ENCODE data around the gene EVX2.

The EVX2 gene

DNA sequence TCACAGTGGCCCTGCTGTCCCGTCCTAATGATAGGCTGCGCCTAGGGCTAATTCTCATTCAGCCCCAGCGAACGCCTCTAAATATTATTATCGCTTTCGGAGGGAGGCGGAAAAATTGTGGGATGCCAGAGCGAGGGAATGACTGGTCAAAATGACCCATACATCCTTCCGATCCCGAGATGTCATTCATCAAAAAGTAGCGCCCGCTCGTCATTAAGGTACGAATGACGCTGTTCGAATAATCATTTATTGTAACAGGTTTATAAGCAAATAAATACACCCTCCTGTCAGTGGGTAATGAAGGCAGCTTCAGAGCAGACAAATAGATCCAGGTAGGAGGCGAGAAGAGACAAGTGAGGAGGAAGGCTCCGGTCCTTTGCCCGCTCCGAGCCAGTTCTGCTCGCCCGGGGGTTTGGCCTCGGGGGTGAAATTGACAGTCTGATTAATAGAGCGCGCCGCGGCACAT, at the start of gene EVX2:
EVX2 (minus strand) TSS at position 167 of the 466 bp plus-strand sequence. CDS start 186 bp downstream, outside the sequence.
- DNase-seq: no peak

DNA sequence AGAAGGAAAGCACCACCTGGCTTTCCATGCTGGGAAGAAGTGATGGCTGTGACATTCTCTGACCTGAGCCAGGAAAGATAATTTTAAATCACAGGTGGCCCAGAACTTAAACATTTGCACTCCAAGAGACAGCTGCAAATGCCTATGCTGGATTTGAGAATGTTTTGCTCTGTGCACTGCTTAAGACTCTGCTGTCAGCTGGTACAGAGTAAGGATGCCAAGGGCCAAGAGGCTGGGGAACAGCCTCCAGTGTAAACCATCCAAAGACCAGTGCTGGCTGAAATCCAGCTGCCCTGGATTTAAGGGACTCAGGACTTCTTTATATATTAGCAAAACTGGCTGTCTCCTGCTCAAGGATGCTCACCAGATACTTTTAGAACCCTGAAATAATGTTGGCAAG, 49.6 kb upstream of the EVX2 start:
- DNase-seq: no peak

GRCh38 chr2:176132205-176133171, 48.7 kb upstream of the EVX2 start:
- no peak for DNase-seq

DNA sequence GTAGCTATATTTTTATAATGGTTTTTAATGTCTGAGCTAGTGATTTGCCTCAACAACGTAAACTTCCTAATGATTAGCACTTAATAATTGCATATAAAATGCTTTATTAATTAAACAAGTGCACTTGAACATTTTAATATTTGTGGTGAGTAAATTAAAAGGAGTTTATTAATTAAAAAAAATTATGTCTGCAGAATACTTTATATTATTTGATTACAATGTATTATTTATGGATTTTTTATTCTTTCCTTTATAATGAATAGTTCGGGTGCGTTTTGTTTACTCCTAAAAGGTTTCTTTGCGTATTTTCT, 48.0 kb upstream of the EVX2 start:
- no peak for DNase-seq

DNA sequence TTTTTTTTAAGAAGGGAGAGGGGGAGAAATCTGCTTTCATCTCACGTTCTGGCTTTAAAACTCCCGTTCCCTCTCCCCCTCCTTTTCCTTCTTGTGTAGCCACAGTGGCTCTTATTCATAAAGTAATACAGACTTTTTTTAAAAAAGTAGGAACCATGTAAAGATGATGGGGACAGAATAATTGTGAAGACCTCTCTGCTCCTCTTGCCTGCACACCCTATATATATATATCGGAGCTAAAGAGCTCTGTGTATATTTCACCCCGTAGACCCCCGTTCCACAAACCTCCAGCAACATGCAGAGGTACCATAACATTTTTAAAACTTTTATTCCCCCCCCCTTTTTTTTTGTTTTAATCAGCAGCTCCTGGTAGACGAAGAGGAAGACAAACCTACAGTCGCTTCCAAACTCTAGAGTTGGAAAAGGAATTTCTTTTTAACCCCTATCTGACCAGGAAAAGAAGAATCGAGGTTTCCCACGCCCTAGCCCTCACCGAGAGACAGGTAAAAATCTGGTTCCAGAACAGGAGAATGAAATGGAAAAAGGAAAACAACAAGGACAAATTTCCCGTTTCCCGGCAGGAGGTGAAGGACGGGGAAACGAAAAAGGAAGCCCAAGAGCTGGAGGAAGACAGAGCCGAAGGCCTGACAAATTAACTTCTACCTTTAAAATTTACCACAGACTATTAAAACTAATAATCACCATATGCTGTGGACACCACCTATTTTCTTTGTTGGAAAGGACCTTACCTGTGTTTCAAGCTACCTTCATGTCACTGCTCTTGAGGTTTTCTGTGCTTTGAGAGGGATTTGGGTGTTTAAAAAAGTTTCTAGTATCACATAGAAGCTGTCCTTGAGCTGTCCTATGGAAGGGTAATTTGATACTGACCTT, 47.4 kb upstream of the EVX2 start:
- no peak for DNase-seq

DNA sequence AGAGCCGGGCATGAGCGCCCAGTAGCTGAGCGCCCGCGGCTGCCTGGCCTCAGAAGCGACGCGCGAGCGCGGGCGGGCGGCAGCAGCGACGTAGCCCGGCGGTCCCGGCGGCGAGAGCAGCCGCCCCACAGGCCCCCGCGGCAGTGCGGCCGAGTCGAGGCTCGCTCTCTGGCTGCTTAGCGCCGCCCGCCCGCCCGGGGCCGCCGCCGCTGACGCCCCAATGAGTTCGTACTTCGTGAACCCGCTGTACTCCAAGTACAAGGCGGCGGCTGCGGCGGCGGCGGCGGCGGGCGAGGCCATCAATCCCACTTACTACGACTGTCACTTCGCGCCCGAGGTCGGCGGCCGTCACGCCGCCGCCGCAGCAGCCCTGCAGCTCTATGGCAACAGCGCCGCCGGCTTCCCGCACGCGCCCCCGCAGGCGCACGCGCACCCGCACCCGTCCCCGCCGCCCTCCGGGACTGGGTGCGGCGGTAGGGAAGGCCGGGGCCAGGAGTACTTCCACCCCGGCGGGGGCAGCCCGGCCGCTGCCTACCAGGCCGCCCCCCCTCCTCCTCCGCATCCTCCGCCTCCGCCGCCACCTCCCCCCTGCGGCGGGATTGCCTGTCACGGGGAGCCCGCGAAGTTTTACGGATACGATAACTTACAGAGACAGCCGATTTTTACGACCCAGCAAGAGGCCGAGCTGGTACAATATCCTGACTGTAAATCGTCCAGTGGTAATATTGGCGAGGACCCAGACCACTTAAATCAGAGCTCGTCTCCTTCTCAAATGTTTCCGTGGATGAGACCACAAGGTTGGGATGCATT, 46.6 kb upstream of the EVX2 start:
- no peak for DNase-seq

DNA sequence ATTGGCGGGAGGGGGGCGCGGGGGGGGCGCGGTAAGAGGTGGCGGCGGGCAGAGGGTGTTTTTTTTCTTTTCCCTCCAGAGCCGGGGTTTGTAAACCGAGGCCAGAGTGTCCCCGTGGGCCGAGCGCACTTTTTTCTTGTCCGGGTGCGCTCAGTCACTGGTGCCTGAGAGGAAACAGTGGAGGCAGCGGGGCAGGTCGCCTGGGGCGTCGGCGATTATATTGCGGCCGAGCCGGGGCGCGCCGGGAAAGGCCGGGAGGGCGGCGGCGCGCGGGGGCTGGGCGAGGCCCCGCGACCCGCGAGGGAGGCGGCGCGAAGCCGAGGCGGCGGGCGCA, 46.0 kb upstream of the EVX2 start:
- DNase-seq: no peak

DNA sequence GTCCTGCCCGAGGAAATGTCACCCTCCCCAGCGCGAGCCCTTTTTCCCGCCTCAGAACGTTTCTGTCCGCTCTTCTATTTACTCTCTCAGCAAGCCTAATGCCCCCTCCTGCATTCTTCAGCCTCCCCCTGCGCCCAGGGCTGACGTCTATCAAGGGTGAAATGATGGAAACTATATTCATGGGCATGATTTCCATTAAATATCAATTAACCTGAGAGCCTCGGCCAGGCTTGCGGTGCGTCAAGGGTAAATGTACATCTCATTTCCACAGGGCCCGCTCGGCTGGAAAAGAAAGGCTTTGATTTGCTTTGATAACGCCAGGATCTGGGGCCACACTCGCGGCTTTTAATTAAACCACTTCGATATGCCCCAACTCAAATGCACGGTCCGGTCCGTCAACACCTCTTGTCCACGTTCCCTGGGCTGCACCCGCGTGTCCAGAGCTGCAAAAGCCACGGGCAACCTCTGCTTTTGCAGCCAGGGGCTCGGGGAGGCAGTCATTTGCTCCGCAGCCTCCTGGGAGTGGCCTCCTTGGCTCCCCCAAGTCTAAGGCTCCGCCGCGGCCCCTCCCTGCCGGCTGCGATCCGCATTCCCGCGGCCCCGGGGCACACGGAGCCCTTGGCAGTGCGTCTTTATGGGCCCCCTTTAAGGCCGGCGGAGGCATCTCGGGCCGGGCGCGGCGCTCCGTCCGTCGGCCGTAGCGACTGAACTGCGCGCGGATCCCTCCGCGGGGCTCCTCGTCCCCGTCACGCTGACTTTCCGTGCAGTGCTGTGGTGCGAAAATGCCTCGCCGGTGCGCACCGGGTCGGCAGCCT, 45.4 kb upstream of the EVX2 start, which contains the start of gene HOXD8:
HOXD8 (plus strand) TSS at position 724 of the 815 bp plus-strand sequence. CDS start 662 bp downstream, outside the sequence.
- DNase-seq: no peak

- DNase-seq: no peak
These were observed 44.6 kb upstream of the EVX2 start for GRCh38 chr2:176128172-176128981.

GRCh38 chr2:176127774-176128072, 44.0 kb upstream of the EVX2 start:
- no peak for DNase-seq

DNA sequence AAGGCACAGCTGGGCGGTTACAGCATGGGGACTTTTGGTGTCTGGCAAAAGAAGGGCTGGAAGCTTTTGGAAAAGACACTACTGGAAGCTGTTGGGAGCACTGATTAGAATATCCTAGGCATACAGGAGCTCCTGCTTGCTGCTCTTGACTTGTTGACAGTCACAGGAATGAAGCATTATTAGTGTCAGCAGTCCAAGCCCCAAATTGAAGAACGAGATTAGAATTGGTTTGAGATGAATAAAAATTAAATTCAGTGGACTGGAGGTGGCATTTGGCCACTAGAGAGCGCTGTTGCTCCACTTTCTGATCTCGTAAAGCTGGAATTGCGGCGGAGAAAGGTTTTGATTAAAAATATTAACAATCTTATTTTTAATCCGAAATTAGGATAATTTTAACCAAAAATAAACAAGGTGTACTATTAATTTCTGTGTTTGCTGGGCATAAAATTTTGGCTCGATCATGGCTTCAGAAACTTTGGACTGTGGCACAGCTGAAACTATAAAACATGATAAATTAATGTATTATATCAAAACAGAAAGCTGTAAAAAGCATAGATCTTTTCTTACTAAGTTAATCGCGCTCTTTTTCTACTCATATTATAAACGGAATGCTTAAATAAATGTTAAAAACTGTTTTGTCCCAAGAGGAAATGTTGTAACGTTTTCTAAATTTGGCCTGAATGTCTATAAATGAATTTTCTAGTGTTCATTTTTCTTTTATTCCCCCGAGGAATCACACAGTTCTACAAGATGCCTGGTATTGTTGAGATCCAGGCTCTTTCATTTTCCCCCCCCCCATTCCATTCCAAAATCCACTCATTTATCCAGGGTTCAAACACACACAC, 43.4 kb upstream of the EVX2 start:
- DNase-seq: peak; percentile 17 to 51 (median 30)

- no peak for DNase-seq
These were observed 42.0 kb upstream of the EVX2 start for GRCh38 chr2:176125772-176126054.

DNA sequence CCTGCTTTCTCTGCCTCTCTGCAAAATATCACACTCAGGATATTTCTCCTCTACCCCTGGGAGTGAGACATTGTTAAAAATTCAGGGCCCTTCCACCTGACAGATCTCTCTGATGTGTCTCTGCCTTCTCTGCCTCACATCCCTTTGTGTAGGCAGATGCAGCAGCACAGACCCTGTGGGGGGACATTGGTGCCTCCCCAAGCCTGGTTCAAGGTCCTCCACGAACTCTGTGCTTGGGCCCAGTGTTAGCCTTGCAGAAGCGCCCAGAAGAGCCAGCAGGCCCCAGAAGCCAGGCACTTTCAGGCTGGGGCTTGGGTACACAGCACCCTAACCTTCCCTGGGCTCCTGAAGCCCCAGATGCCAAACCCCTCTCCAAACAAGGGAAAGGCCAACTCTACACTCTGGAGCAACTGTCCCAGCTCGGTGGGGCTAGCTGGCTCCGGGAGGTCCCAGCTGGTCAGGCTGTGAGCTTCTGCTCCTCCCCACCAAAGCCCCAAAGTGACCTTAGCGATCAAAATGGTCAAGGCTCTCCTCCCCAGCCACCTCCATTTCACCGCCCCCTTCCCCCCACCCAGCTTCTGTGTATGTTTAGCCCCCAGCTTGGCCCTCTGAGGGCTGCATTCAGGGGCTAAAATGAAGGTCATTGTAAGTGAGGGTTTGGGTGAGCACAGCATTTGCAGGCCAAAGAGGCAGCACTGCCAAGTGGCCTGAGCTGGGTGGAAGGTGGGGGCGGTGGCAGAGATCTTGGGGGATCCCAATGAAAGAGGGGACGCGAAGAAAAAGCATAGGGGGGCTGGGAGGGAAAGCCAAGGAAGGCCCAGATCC, 41.4 kb upstream of the EVX2 start:
- no peak for DNase-seq

- no peak for DNase-seq
These were observed 40.6 kb upstream of the EVX2 start for GRCh38 chr2:176124110-176124946.

GRCh38 chr2:176123411-176124109, 39.8 kb upstream of the EVX2 start:
- no peak for DNase-seq

- DNase-seq: no peak
These were observed 39.1 kb upstream of the EVX2 start, which contains the start of gene HOXD9 for GRCh38 chr2:176122683-176123410. Gene HOXD9, plus strand, starts transcription at chr2:176122719. Its CDS starts 50 bp downstream, at chr2:176122769.

- DNase-seq: no peak
These were observed 38.4 kb upstream of the EVX2 start for GRCh38 chr2:176122052-176122682.
